Trophoblast cell (in vitro differentiated cells and primary cell): ENCODE results near the gene ANO2.

Experiments used
- DNase-seq, 2 donors: peaks; one replicate each; pipeline ENCODE4 v3.0.0-alpha.2; 2016
- H2AFZ ChIP-seq: 2 replicates; pipeline ENCODE4 v1.6.1; 2013; ENCODE audit warnings: low read length, moderate library complexity, mild to moderate bottlenecking; ENCODE audit not compliant: insufficient read depth, poor library complexity
- H2AK5ac ChIP-seq: 2 replicates; pipeline ENCODE4 v1.6.1; 2013; ENCODE audit warnings: mild to moderate bottlenecking, low read length
- H2BK120ac ChIP-seq: 2 replicates; pipeline ENCODE4 v1.6.1; 2013; ENCODE audit warnings: low read length, mild to moderate bottlenecking, moderate library complexity; ENCODE audit not compliant: insufficient read depth, poor library complexity
- H2BK12ac ChIP-seq: 2 replicates; pipeline ENCODE4 v1.6.1; 2013; ENCODE audit warnings: mild to moderate bottlenecking, low read length, moderate library complexity
- H2BK5ac ChIP-seq: 2 replicates; pipeline ENCODE4 v1.6.1; 2013; ENCODE audit warnings: low read length, low read depth, moderate library complexity, mild to moderate bottlenecking; ENCODE audit not compliant: poor library complexity
- H3K14ac ChIP-seq: 2 replicates; pipeline ENCODE4 v1.6.1; 2013; ENCODE audit warnings: mild to moderate bottlenecking, low read length
- H3K18ac ChIP-seq: 2 replicates; pipeline ENCODE4 v1.6.1; 2013; ENCODE audit warnings: mild to moderate bottlenecking, low read length
- H3K23ac ChIP-seq: 2 replicates; pipeline ENCODE4 v1.6.1; 2013; ENCODE audit warnings: low read length
- H3K27ac ChIP-seq: 2 replicates; pipeline ENCODE4 v1.5.1; 2013; ENCODE audit warnings: low read depth, mild to moderate bottlenecking, inconsistent platforms, low read length, moderate library complexity
- H3K27me3 ChIP-seq: 2 replicates; pipeline ENCODE4 v1.6.1; 2013; ENCODE audit warnings: inconsistent platforms, mild to moderate bottlenecking, low read length, moderate library complexity; ENCODE audit not compliant: insufficient read depth
- H3K36me3 ChIP-seq, 2 experiments: 1 replicate in 1 of 2; 2 replicates in 1 of 2; pipeline ENCODE4 v1.6.1; 2013; ENCODE audit warnings: low read length in 2 of 2, mild to moderate bottlenecking in 2 of 2, moderate library complexity in 1 of 2; ENCODE audit not compliant: insufficient read depth in 2 of 2, control insufficient read depth in 1 of 2
- H3K4ac ChIP-seq: 2 replicates; pipeline ENCODE4 v1.6.1; 2013; ENCODE audit warnings: low read depth, mild to moderate bottlenecking, low read length, moderate library complexity
- H3K4me1 ChIP-seq, 2 experiments: 1 replicate in 1 of 2; 2 replicates in 1 of 2; pipeline ENCODE4 v1.6.1; 2013; ENCODE audit warnings: low read length in 2 of 2, mild to moderate bottlenecking in 2 of 2, moderate library complexity in 1 of 2; ENCODE audit not compliant: insufficient read depth in 2 of 2, control insufficient read depth in 1 of 2
- H3K4me2 ChIP-seq: 2 replicates; pipeline ENCODE4 v1.6.1; 2013; ENCODE audit warnings: inconsistent platforms, mild to moderate bottlenecking, low read length, moderate library complexity
- H3K4me3 ChIP-seq: 2 replicates; pipeline ENCODE4 v1.5.1; 2013; ENCODE audit warnings: mild to moderate bottlenecking, low read depth, low read length, inconsistent platforms
- H3K79me1 ChIP-seq: one replicate; pipeline ENCODE4 v1.6.1; 2013; ENCODE audit warnings: low read length
- H3K79me2 ChIP-seq: 2 replicates; pipeline ENCODE4 v1.6.1; 2013; ENCODE audit warnings: low read length, mild to moderate bottlenecking; ENCODE audit not compliant: control insufficient read depth, insufficient read depth, poor library complexity
- H3K9ac ChIP-seq: 2 replicates; pipeline ENCODE4 v1.6.1; 2013; ENCODE audit warnings: mild to moderate bottlenecking, low read length
- H3K9me3 ChIP-seq: 2 replicates; pipeline ENCODE4 v1.6.1; 2013; ENCODE audit warnings: low read depth, mild to moderate bottlenecking, control low read depth, inconsistent platforms, low read length; ENCODE audit not compliant: insufficient read depth
- H4K12ac ChIP-seq: 2 replicates; pipeline ENCODE4 v1.6.1; 2013; ENCODE audit warnings: low read depth, mild to moderate bottlenecking, low read length, moderate library complexity
- H4K8ac ChIP-seq: 2 replicates; pipeline ENCODE4 v1.6.1; 2013; ENCODE audit warnings: low read depth, mild to moderate bottlenecking, low read length, moderate library complexity
- H4K91ac ChIP-seq: one replicate; pipeline ENCODE4 v1.6.1; 2013; ENCODE audit warnings: low read depth, mild to moderate bottlenecking, low read length, moderate library complexity
- WGBS: extraction: QIAGEN DNeasy Blood & Tissue Kit; methylation state at CpG from one replicate; pipeline ENCODE4 v1.1.7; 2013; ENCODE audit warnings: missing lambda C conversion rate; ENCODE audit not compliant: insufficient read length, insufficient coverage; ENCODE audit errors: extremely low coverage; 5-methylcytosine and 5-hydroxymethylcytosine counted together

ANO2 gene

DNA sequence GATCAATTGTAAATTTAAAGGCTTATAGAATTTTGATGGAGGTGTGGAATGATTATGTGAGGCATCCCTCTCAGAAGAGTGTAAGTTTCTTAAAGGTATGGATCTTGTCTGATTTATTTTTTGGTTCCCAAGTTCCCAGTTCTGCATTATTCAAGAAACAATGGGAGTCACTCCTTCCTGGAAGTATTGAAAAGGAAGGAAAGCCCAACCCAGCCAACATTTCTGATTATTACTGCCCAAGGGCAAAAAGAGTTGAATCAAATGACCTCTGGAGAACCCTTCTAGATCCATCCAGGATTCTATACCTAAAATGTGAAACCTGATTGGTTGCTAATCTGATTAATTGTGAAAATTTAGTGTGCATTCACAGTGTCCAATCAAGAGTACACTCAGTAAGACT lies 166.2 kb downstream of the ANO2 start:
- Histone ChIP-seq H4K12ac (no peak overlapping the region), H2AFZ (no peak overlapping the region), H2BK5ac (no peak overlapping the region), H3K27me3 (no peaks in the 10 kb centered on the region), H2AK5ac (no peak overlapping the region), H3K4ac (no peak overlapping the region), H4K8ac (no peak overlapping the region), H3K4me1 (no peaks in the 10 kb centered on the region), H2BK12ac (no peak overlapping the region), H3K36me3 (no peaks in the 10 kb centered on the region), H3K79me1 (no peaks in the 10 kb centered on the region), H3K4me3 (no peak overlapping the region), H2BK120ac (no peak overlapping the region), H3K9me3 (no peaks in the 10 kb centered on the region), H3K14ac (no peak overlapping the region), H3K4me2 (no peak overlapping the region), H3K27ac (no peak overlapping the region), H4K91ac (no peak overlapping the region), H3K79me2 (no peaks in the 10 kb centered on the region), H3K9ac (no peak overlapping the region), H3K18ac (no peak overlapping the region), H3K23ac (no peak overlapping the region)
- DNase-seq, result no peak

DNA sequence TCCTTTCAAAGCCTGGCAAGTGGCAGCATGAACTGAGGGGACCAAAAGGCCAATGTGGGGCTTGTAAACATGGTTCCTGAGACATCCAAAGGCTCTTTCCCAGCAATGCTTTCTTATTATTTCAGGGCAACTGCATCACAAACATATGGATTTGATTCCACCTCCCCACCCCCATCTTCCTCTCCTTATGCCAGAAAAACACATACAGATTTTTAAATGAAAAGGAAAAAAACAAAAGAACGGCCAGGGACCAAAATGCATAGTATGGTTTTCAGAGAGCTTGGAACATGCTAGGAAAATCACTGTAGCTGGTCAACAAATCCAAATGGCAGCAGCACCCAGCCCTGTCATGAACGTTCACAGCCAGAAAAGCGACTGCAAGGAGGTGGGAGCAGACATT lies 167.6 kb downstream of the ANO2 start:
- Histone ChIP-seq H3K27me3 (no peaks in the 10 kb centered on the region), H4K8ac (no peak overlapping the region), H2BK5ac (no peak overlapping the region), H4K91ac (no peak overlapping the region), H4K12ac (no peak overlapping the region), H3K23ac (no peak overlapping the region), H3K79me2 (no peaks in the 10 kb centered on the region), H2AFZ (no peak overlapping the region), H3K4me3 (no peak overlapping the region), H3K79me1 (no peaks in the 10 kb centered on the region), H3K27ac (no peak overlapping the region), H3K9ac (no peak overlapping the region), H3K9me3 (no peaks in the 10 kb centered on the region), H3K18ac (no peak overlapping the region), H3K4ac (no peak overlapping the region), H2BK120ac (no peak overlapping the region), H3K4me2 (no peak overlapping the region), H2BK12ac (no peak overlapping the region), H3K14ac (no peak overlapping the region), H2AK5ac (no peak overlapping the region), H3K4me1 (no peaks in the 10 kb centered on the region), H3K36me3 (no peaks in the 10 kb centered on the region)
- no CpG with 5 or more reads among the region's 3 CpGs for WGBS
- DNase-seq, result no peak

DNA sequence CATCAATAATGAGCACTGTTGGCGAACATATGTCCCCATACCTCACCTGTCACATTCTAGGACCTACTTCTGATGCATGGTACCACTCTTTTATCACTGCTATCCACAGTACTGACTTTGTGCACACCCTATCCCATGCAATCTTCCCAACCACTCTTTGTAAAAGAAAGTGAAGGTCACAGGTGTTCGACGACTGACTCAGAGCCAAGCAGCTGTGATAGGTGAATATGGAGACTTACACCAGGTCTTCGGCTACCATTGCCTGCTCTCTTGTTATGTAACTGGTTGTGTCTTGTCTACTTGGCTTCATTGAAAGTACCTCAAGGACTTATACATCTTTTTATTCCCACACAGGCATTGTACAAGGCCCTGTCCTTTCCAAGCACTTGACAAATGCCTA lies 169.0 kb downstream of the ANO2 start:
- Histone ChIP-seq H3K27ac (no peak overlapping the region), H2AK5ac (no peak overlapping the region), H2BK5ac (no peak overlapping the region), H4K8ac (no peak overlapping the region), H3K4me3 (no peak overlapping the region), H3K4me2 (no peak overlapping the region), H2BK12ac (no peak overlapping the region), H2BK120ac (no peak overlapping the region), H4K12ac (no peak overlapping the region), H2AFZ (no peak overlapping the region), H3K79me1 (no peaks in the 10 kb centered on the region), H3K36me3 (no peaks in the 10 kb centered on the region), H3K9ac (no peak overlapping the region), H3K18ac (no peak overlapping the region), H3K79me2 (no peaks in the 10 kb centered on the region), H3K23ac (no peak overlapping the region), H3K4me1 (no peaks in the 10 kb centered on the region), H3K14ac (no peak overlapping the region), H3K9me3 (no peaks in the 10 kb centered on the region), H3K4ac (no peak overlapping the region), H3K27me3 (no peaks in the 10 kb centered on the region), H4K91ac (no peak overlapping the region)
- no CpG with 5 or more reads among the region's 4 CpGs for whole genome bisulfite sequencing
- DNase-seq, result no peak

- Histone ChIP-seq H3K27ac (no peak overlapping the region), H2BK120ac (no peak overlapping the region), H2AK5ac (no peak overlapping the region), H2BK12ac (no peak overlapping the region), H3K79me1 (no peaks in the 10 kb centered on the region), H3K27me3 (no peaks in the 10 kb centered on the region), H3K4me3 (no peak overlapping the region), H4K8ac (no peak overlapping the region), H3K23ac (no peak overlapping the region), H2BK5ac (no peak overlapping the region), H4K12ac (no peak overlapping the region), H3K9me3 (peaks cover 2% of the 10 kb centered on the region), H3K36me3 (no peaks in the 10 kb centered on the region), H2AFZ (no peak overlapping the region), H3K4me2 (no peak overlapping the region), H3K9ac (no peak overlapping the region), H3K4me1 (no peaks in the 10 kb centered on the region), H3K4ac (no peak overlapping the region), H3K79me2 (no peaks in the 10 kb centered on the region), H3K18ac (no peak overlapping the region), H4K91ac (no peak overlapping the region), H3K14ac (no peak overlapping the region)
- no peak for DNase-seq
- WGBS, result no CpG with 5 or more reads among the region's 3 CpGs
Measured at GRCh38 chr12:5773550-5773949, 171.5 kb downstream of the ANO2 start.

GRCh38 chr12:5771756-5772155 lies 173.3 kb downstream of the ANO2 start:
- peaks cover 5% of the 10 kb centered on the region for H3K9me3 ChIP-seq
- no peak overlapping the region for H3K14ac ChIP-seq
- H4K12ac ChIP-seq, result no peak overlapping the region
- H3K4me1 ChIP-seq, result no peaks in the 10 kb centered on the region
- no peaks in the 10 kb centered on the region for H3K36me3 ChIP-seq
- no peak overlapping the region for H2BK5ac ChIP-seq
- H3K9ac ChIP-seq, result no peak overlapping the region
- no peak overlapping the region for H3K4me2 ChIP-seq
- no peaks in the 10 kb centered on the region for H3K27me3 ChIP-seq
- H3K4me3 ChIP-seq, result no peak overlapping the region
- H4K8ac ChIP-seq, result no peak overlapping the region
- H2BK12ac ChIP-seq, result no peak overlapping the region
- H3K4ac ChIP-seq, result no peak overlapping the region
- no CpG with 5 or more reads among the region's 1 CpG for WGBS
- H3K27ac ChIP-seq, result no peak overlapping the region
- no peak overlapping the region for H2AK5ac ChIP-seq
- H3K79me2 ChIP-seq, result no peaks in the 10 kb centered on the region
- no peak overlapping the region for H2BK120ac ChIP-seq
- no peak overlapping the region for H2AFZ ChIP-seq
- H3K79me1 ChIP-seq, result no peaks in the 10 kb centered on the region
- H3K23ac ChIP-seq, result no peak overlapping the region
- no peak for DNase-seq
- H3K18ac ChIP-seq, result no peak overlapping the region
- H4K91ac ChIP-seq, result no peak overlapping the region
